ENCODE data around the gene COA3. TPM values are rescaled to one million over a fixed set of nuclear protein-coding genes. Genes with fewer than 3 reads are reported as not detected.

Gene COA3
- polyA plus RNA-seq, 1 donor (not counting 4 experiments of a cell fraction or from before 2014, with no cell fraction given): 97.8 TPM

DNA sequence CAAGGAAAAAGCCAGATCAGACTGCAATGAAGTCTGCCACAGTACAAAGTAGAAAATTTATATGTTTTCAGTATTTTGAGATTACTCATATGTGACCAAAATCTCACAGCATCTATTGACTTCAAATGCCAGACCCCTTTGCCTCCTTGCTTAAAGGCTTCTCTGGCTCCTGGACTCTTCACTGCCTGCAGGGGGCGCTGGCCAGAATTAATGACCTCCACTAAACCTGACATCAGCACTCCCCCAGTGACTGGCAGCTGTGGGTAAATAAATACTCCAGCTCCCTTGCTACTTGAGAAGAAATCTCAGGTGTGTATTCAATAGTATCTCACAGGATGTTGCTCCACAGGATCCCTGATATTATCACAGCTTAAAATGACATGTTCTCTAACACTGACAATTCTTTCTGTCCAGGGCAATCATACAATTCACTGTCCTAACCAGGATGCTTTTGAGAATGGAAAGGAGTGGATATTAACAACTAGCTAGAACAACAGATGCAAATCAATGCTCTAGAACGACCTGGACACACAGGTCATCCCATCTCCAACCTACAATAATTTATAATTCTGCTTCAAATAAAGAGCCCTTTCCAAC lies 21.5 kb upstream of the COA3 start:
- TF ChIP-seq EZH2 (IDR thresholded peaks at IDR 0.05; ENCODE audit: low read length) (no peak), CTCF (optimal IDR thresholded peaks at IDR 0.05 in 1 of 3, IDR thresholded peaks at IDR 0.05 in 1 of 3, conservative IDR thresholded peaks at IDR 0.05 in 1 of 3; ENCODE audit: extremely low read depth in 1 of 3, insufficient read depth in 2 of 3, low read length in 3 of 3) (peak; percentile 71 to 90 (median 73))
- H3K4me1 ChIP-seq (ENCODE audit: control insufficient read depth, extremely low read depth, insufficient read depth, low read length): peaks cover 6% of the 10 kb centered on the region
- dilution Hi-C loops (cut with MboI; ENCODE audit: extremely low pct_ligation_motif_present, low sequenced_read_pairs): no loop called here
- H3K9me1 ChIP-seq (ENCODE audit: control insufficient read depth, extremely low read depth, insufficient read depth, low read length): no peaks in the 10 kb centered on the region
- H3K4me2 ChIP-seq (ENCODE audit: control insufficient read depth, extremely low read depth, insufficient read depth, low read depth, low read length): no peak overlapping the region
- H3K27me3 ChIP-seq (ENCODE audit: control insufficient read depth, extremely low read depth, insufficient read depth, low read length): no peaks in the 10 kb centered on the region
- no peak overlapping the region for H2AFZ ChIP-seq (ENCODE audit: control insufficient read depth, low read length)
- peaks cover 32 to 39% of the 10 kb centered on the region in 2 experiments for H3K36me3 ChIP-seq (ENCODE audit: control insufficient read depth in 2 of 2, extremely low read depth in 1 of 2, insufficient read depth in 2 of 2, low read length in 2 of 2)
- DNase-seq (ENCODE audit: low read depth, low spot score) (no peak), FAIRE-seq (no peak)
- H3K9ac ChIP-seq (ENCODE audit: control insufficient read depth, extremely low read depth, insufficient read depth, low read length): no peak overlapping the region
- H3K9me3 ChIP-seq (ENCODE audit: control insufficient read depth, low read depth, low read length): no peaks in the 10 kb centered on the region
- peaks cover 26% of the 10 kb centered on the region for H3K79me2 ChIP-seq (ENCODE audit: control insufficient read depth, insufficient read depth, low read length)
- H4K20me1 ChIP-seq (ENCODE audit: control insufficient read depth, extremely low read depth, insufficient read depth, low read length): no peaks in the 10 kb centered on the region
- H3K4me3 ChIP-seq (ENCODE audit: control insufficient read depth in 2 of 3, extremely low read depth in 1 of 3, insufficient read depth in 2 of 3, low read depth in 1 of 3, low read length in 3 of 3): no peak overlapping the region
- no peak overlapping the region for H3K27ac ChIP-seq (ENCODE audit: control insufficient read depth, insufficient read depth, low read length)

- no peaks in the 10 kb centered on the region for H3K27me3 ChIP-seq (ENCODE audit: control insufficient read depth, extremely low read depth, insufficient read depth, low read length)
- dilution Hi-C loops (cut with MboI; ENCODE audit: extremely low pct_ligation_motif_present, low sequenced_read_pairs): no loop called here
- no peak overlapping the region for H3K27ac ChIP-seq (ENCODE audit: control insufficient read depth, insufficient read depth, low read length)
- no peak overlapping the region for H2AFZ ChIP-seq (ENCODE audit: control insufficient read depth, low read length)
- H3K4me3 ChIP-seq (ENCODE audit: control insufficient read depth in 2 of 3, extremely low read depth in 1 of 3, insufficient read depth in 2 of 3, low read depth in 1 of 3, low read length in 3 of 3): no peak overlapping the region
- no peaks in the 10 kb centered on the region for H3K9me1 ChIP-seq (ENCODE audit: control insufficient read depth, extremely low read depth, insufficient read depth, low read length)
- H3K4me1 ChIP-seq (ENCODE audit: control insufficient read depth, extremely low read depth, insufficient read depth, low read length): peaks cover 6% of the 10 kb centered on the region
- no peaks in the 10 kb centered on the region for H3K9me3 ChIP-seq (ENCODE audit: control insufficient read depth, low read depth, low read length)
- H3K79me2 ChIP-seq (ENCODE audit: control insufficient read depth, insufficient read depth, low read length): peaks cover 19% of the 10 kb centered on the region
- no peak for DNase-seq (ENCODE audit: low read depth, low spot score)
- H3K36me3 ChIP-seq (ENCODE audit: control insufficient read depth in 2 of 2, extremely low read depth in 1 of 2, insufficient read depth in 2 of 2, low read length in 2 of 2): peaks cover 40 to 45% of the 10 kb centered on the region in 2 experiments
- no peaks in the 10 kb centered on the region for H4K20me1 ChIP-seq (ENCODE audit: control insufficient read depth, extremely low read depth, insufficient read depth, low read length)
- TF ChIP-seq EZH2 (IDR thresholded peaks at IDR 0.05; ENCODE audit: low read length) (no peak), CTCF (optimal IDR thresholded peaks at IDR 0.05 in 1 of 3, IDR thresholded peaks at IDR 0.05 in 1 of 3, conservative IDR thresholded peaks at IDR 0.05 in 1 of 3; ENCODE audit: extremely low read depth in 1 of 3, insufficient read depth in 2 of 3, low read length in 3 of 3) (no peak)
- no peak for FAIRE-seq
- no peak overlapping the region for H3K4me2 ChIP-seq (ENCODE audit: control insufficient read depth, extremely low read depth, insufficient read depth, low read depth, low read length)
- H3K9ac ChIP-seq (ENCODE audit: control insufficient read depth, extremely low read depth, insufficient read depth, low read length): no peak overlapping the region
These were observed 19.9 kb upstream of the COA3 start for GRCh38 chr17:42818379-42818778.

Measured in keratinocyte (primary cell).